SH-SY5Y (cell line): ENCODE data around the gene GMDS.

Experiments
- GATA2 ChIP-seq: IDR thresholded peaks from 2 replicates; pipeline ENCODE4 v1.6.1; 2011; ENCODE audit warnings: mild to moderate bottlenecking, low read depth, low read length
- GATA3 ChIP-seq: IDR thresholded peaks from 2 replicates; pipeline ENCODE4 v1.6.1; 2011; ENCODE audit warnings: low read depth, mild to moderate bottlenecking, low read length, moderate library complexity

- no peak for TF ChIP-seq GATA2
- no peak for TF ChIP-seq GATA3
These were observed 444.6 kb downstream of the GMDS start for GRCh38 chr6:1800845-1801244.
